Measurements from ENCODE around the gene PPIL1. TPM values are rescaled to one million over a fixed set of nuclear protein-coding genes. Genes with fewer than 3 reads are reported as not detected.
"Not testable (repeated sequence)": the region's sequence is repeated elsewhere in the genome, so short reads cannot be mapped to it uniquely, and the experiment has no call there.

The PPIL1 gene
- total and polyA plus RNA-seq, 10 of the 15 experiments (the other 5 are each of a cell fraction or from before 2014, with no cell fraction given), result 39.5 to 95.8 (median 70.5) TPM

DNA sequence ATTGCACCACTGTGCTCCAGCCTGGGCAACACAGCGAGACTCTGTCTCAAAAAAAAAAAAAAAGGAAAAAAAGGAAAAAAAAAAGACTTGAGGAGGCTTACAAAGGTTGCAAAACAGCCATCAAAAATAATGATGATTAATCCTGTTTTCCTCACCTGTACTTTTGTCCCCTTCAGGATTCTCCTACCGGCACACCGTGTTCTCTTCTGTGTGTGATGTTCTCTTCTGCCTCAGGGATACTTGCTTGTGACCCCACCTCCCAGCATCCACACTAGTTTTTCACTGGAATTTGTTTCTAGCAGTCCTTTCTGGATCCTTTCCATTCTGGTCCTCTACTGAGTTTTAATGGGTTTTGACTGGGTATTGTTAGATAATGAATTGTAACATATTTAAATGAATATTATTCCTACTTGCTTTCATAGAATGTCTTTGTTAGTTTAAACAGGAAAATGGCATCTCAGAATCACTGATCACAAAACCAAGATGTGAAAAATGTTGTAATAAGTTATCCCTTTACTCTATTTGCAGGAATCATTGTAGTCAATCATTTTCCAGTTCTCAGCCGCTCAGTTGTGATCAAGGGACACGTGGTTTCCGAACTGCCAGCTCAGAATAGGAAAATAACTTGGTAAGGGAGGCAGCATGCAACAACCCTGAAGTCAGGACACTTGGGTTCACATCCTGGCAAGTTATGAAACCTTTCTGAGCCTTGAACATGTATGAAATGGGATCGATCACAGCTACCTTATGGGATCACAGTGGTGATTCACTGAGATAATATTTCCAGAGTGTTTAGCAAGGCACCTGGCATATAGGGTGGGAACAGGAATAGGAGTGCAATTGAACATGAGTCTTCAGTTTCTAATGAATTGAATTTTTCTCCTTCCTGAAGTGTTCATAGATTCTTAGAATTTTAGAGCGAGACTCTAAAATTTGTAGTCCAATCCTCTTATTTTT is 19.7 kb upstream of the PPIL1 start (continued):
- TF ChIP-seq MYB (IDR thresholded peaks at IDR 0.05; ENCODE audit: borderline replicate concordance, low read depth, low read length), result no peak
- no peak for TF ChIP-seq TARDBP (IDR thresholded peaks at IDR 0.05; ENCODE audit: borderline replicate concordance)
- no peak for TF ChIP-seq RBBP5 (conservative IDR thresholded peaks at IDR 0.05)
- no peak for TF ChIP-seq TAF1 (IDR thresholded peaks at IDR 0.05; ENCODE audit: borderline replicate concordance, low read depth, low read length)
- no peak for TF ChIP-seq ZNF207 (IDR thresholded peaks at IDR 0.05; ENCODE audit: borderline replicate concordance)

DNA sequence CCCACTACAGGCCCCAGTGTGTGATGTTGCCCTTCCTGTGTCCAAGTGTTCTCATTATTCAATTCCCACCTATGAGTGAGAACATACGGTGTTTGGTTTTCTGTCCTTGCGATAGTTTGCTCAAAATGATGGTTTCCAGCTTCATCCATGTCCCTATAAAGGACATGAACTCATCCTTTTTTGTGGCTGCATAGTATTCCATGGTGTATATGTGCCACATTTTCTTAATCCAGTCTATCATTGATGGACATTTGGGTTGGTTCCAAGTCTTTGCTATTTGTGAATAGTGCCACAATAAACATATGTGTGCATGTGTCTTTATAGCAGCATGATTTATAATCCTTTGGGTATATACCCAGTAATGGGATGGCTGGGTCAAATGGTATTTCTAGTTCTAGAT is 16.6 kb upstream of the PPIL1 start:
- H3K36me3 ChIP-seq (ENCODE audit: control insufficient read depth in 2 of 2, insufficient read depth in 2 of 2, low read length in 1 of 2); H3K79me2 ChIP-seq (ENCODE audit: control insufficient read depth, insufficient read depth, low read length); H3K27ac ChIP-seq (ENCODE audit: control insufficient read depth, insufficient read depth); RAD21 ChIA-PET (ENCODE audit: unreplicated experiment); FAIRE-seq; H3K4me2 ChIP-seq (ENCODE audit: control insufficient read depth, insufficient read depth); in situ Hi-C loops (cut with MboI); H3K9me3 ChIP-seq (replicated peaks; ENCODE audit: control insufficient read depth, insufficient read depth, low read length); H3K4me3 ChIP-seq; H3K4me1 ChIP-seq (ENCODE audit: control insufficient read depth, insufficient read depth, low read length); intact Hi-C loops (cut with micrococcal nuclease; ENCODE audit: unreplicated experiment); H2AFZ ChIP-seq (ENCODE audit: control insufficient read depth, low read depth, low read length); H3K27me3 ChIP-seq (replicated peaks in 1 of 2; ENCODE audit: control insufficient read depth in 2 of 2, insufficient read depth in 2 of 2, low read length in 1 of 2); H4K20me1 ChIP-seq (ENCODE audit: control insufficient read depth, insufficient read depth); DNase-seq (ENCODE audit: low read depth, low spot score); ATAC-seq; SMC1A ChIA-PET (ENCODE audit: uncharacterized antibody, unreplicated experiment); H3K9ac ChIP-seq (ENCODE audit: control insufficient read depth, insufficient read depth, low read length); BruUV-seq (replicated peaks): not testable (repeated sequence)
- CTCF ChIA-PET, result interaction anchor here (1.1 to 4.1 kb wide), 3 partner anchors 40 to 276 kb away, joined by 3 to 18 read pairs (median 5); no protein-coding TSS in a partner anchor
- WGBS (ENCODE audit: insufficient coverage, insufficient replicate concordance, low lambda C conversion rate, missing lambda C conversion rate), result 95% methylated on average over 2 of the region's 2 CpGs
- POLR2A ChIA-PET, result interaction anchor here (1.0 kb wide), 1 partner anchor 116 kb away, joined by 3 read pairs; no protein-coding TSS in a partner anchor

Data from GM12878 (cell line).